ENCODE measurements around the gene ATG16L2. TPM values are rescaled to one million over a fixed set of nuclear protein-coding genes. Genes with fewer than 3 reads are reported as not detected.

The ATG16L2 gene
- total RNA-seq, 4 donors from 2014 or later = 50.2 to 206 (median 85.3) TPM

DNA sequence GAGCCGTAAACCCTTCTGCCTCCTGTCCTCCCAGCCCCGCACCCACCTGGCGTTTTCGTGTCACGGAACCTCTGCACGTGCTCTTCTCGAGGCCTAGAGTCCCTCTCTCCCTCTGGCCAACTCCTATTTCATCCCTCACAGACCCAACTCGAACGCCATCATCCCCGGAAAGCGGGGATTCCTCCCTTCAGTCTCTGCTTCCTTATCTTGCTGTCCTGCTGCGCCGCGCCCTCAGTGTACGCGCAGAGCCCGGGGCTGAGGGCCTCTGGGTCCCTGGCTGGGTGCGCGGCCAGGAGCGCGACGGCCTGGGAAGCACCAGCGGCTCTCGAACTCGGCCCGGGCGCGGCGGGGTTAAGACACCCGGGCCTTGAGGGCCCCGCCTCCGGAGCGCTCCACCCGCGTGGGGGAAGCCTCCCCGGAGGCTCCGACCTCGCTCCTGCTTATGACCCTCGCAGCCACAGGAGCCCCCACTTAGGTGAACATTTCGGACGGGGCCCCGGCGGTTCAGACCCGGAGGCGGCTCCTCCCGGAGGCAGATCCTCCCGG, 398 bp upstream of the ATG16L2 start:
- intact Hi-C loops (cut with DNase I; ENCODE audit: low total_unique reads) = no loop called here
- TF ChIP-seq POLR2AphosphoS5 (IDR thresholded peaks at IDR 0.05) = peak; percentile 25 to 70 (median 32)
- TF ChIP-seq, protein P1, sequence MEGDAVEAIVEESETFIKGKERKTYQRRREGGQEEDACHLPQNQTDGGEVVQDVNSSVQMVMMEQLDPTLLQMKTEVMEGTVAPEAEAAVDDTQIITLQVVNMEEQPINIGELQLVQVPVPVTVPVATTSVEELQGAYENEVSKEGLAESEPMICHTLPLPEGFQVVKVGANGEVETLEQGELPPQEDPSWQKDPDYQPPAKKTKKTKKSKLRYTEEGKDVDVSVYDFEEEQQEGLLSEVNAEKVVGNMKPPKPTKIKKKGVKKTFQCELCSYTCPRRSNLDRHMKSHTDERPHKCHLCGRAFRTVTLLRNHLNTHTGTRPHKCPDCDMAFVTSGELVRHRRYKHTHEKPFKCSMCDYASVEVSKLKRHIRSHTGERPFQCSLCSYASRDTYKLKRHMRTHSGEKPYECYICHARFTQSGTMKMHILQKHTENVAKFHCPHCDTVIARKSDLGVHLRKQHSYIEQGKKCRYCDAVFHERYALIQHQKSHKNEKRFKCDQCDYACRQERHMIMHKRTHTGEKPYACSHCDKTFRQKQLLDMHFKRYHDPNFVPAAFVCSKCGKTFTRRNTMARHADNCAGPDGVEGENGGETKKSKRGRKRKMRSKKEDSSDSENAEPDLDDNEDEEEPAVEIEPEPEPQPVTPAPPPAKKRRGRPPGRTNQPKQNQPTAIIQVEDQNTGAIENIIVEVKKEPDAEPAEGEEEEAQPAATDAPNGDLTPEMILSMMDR (IDR thresholded peaks at IDR 0.05) = no peak
- 1% methylated on average over 40 of the region's 47 CpGs; no CpG with 5 or more reads in 1 of the 2 donors for WGBS, 2 donors (ENCODE audit: low coverage in 1 of 2)
- peak overlapping the region; percentile 86 to 96 (median 94) for H3K27ac ChIP-seq
- DNase-seq = peak; percentile 87
- in situ Hi-C loops (cut with MboI; ENCODE audit: low pct_ligation_motif_present in 1 of 4, low pct_unique_long_range_greater_than_20kb in 1 of 4, low sequenced_read_pairs in 3 of 4) = no loop called here
- no peaks in the 10 kb centered on the region for H3K9me3 ChIP-seq
- no peaks in the 10 kb centered on the region for H3K36me3 ChIP-seq
- peak overlapping the region; percentile 59 to 84 (median 69) for H3K4me3 ChIP-seq
- no peaks in the 10 kb centered on the region for H3K27me3 ChIP-seq
- peaks cover 14 to 42% (median 31%) of the 10 kb centered on the region in 4 donors for H3K4me1 ChIP-seq

DNA sequence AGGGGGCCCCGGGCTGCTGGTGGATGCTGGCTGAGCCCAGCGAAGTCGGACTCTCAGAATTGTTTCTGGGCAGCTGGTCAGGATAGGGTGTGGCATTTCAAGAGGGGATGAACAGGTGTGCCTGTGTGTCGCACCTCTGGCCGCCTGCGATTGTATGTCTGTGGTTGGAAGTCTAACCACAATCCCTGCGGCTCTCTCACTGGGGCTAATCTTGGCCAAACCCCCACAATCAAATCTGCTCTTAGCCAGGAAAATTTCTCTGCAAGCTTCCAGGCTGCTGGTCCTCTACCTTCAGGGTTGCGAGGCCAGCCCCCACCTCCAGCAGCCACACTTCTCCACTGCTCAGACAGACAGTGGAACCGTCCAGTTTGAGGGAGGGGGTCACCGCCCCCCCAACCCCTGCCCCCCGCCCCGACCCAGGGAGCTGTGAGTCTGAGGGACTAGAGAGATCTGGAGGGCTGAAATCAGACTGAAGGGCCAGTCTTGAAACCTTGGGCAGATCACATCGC, 953 bp downstream of the ATG16L2 start:
- Histone ChIP-seq H3K9me3 (no peaks in the 10 kb centered on the region), H3K4me1 (peaks cover 14 to 42% (median 31%) of the 10 kb centered on the region in 4 donors), H3K27me3 (no peaks in the 10 kb centered on the region), H3K36me3 (no peaks in the 10 kb centered on the region), H3K27ac (peak overlapping the region; percentile 86 to 96 (median 94)), H3K4me3 (peak overlapping the region; percentile 59 to 84 (median 69))
- no peak for TF ChIP-seq EP300 (IDR thresholded peaks at IDR 0.05; ENCODE audit: low read depth)
- TF ChIP-seq, protein P1 (IDR thresholded peaks at IDR 0.05) = no peak
- intact Hi-C loops (cut with DNase I; ENCODE audit: low total_unique reads) (no loop called here), in situ Hi-C loops (cut with MboI; ENCODE audit: low pct_ligation_motif_present in 1 of 4, low pct_unique_long_range_greater_than_20kb in 1 of 4, low sequenced_read_pairs in 3 of 4) (no loop called here)
- WGBS, 2 donors (ENCODE audit: low coverage in 1 of 2) = 8% methylated on average over 12 of the region's 13 CpGs; no CpG with 5 or more reads in 1 of the 2 donors
- DNase-seq = peak; percentile 56

DNA sequence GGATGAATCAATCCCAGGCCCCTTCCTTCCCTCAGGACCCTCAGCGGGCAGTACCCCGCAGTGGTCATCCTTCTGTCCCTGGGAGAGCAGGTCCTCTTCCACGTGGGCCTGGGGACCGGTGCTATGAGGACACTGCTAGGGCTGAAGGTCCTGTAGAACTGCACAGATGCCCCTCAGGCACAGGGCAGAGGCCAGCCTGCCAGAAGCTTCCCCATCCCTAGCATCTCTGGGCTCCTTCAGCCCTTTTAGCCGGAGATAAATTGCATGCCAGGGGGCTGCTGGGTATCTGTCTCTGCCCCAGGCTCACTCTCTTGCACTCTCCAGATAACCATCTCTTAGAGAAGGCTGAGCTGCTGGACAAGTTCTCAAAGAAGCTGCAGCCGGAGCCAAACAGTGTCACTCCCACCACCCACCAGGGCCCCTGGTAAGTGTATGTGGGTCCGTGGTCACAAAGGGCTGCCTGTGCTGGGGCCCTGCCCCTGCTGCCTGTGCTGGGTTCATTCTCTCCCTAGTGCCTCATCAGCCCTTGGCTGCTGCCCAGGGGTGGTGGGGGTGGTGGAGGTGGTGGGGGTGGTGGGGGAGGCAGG, 2.3 kb downstream of the ATG16L2 start:
- intact Hi-C loops (cut with DNase I; ENCODE audit: low total_unique reads) = no loop called here
- H3K27me3 ChIP-seq = no peaks in the 10 kb centered on the region
- 81% methylated on average over 7 of the region's 7 CpGs; no CpG with 5 or more reads in 1 of the 2 donors for WGBS, 2 donors (ENCODE audit: low coverage in 1 of 2)
- H3K4me3 ChIP-seq = peak overlapping the region in 1 of 4 donors; percentile 3
- no peak for TF ChIP-seq EP300 (IDR thresholded peaks at IDR 0.05; ENCODE audit: low read depth)
- TF ChIP-seq, protein P1 (IDR thresholded peaks at IDR 0.05) = no peak
- no peak for TF ChIP-seq POLR2AphosphoS5 (IDR thresholded peaks at IDR 0.05)
- TF ChIP-seq POLR2A (IDR thresholded peaks at IDR 0.05) = no peak
- no peak for DNase-seq
- peak overlapping the region in 1 of 4 donors; percentile 93 for H3K27ac ChIP-seq
- H3K4me1 ChIP-seq = peaks cover 18 to 50% (median 35%) of the 10 kb centered on the region in 4 donors
- H3K9me3 ChIP-seq = no peaks in the 10 kb centered on the region
- no peaks in the 10 kb centered on the region for H3K36me3 ChIP-seq
- in situ Hi-C loops (cut with MboI; ENCODE audit: low pct_ligation_motif_present in 1 of 4, low pct_unique_long_range_greater_than_20kb in 1 of 4, low sequenced_read_pairs in 3 of 4) = no loop called here

DNA sequence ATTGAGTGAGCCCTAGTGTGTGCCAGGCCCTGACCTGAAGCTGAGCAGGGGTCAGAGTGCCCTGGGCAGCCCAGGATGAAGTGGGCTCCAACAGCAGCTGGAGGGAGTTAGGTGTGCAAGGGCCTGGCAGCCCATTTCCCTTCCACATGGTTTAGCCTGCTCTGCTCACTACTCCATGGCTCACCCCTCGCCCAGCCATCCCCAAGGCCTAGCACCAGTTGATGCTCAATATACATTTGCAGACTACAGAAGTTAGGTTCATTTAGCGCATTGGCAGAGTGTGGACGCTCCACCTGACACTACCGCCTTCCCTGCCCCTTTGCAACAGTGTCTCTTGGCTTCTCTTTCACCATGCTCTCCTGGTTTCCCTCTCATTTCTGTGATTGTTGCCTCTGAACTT, 3.8 kb downstream of the ATG16L2 start:
- Histone ChIP-seq H3K4me3 (no peak overlapping the region), H3K27me3 (no peaks in the 10 kb centered on the region), H3K9me3 (no peaks in the 10 kb centered on the region), H3K36me3 (no peaks in the 10 kb centered on the region), H3K4me1 (peaks cover 12 to 41% (median 34%) of the 10 kb centered on the region in 4 donors), H3K27ac (no peak overlapping the region)
- 97% methylated on average over 4 of the region's 4 CpGs; no CpG with 5 or more reads in 1 of the 2 donors for WGBS, 2 donors (ENCODE audit: low coverage in 1 of 2)
- intact Hi-C loops (cut with DNase I; ENCODE audit: low total_unique reads) (no loop called here), in situ Hi-C loops (cut with MboI; ENCODE audit: low pct_ligation_motif_present in 1 of 4, low pct_unique_long_range_greater_than_20kb in 1 of 4, low sequenced_read_pairs in 3 of 4) (no loop called here)
- TF ChIP-seq EP300 (IDR thresholded peaks at IDR 0.05; ENCODE audit: low read depth) = no peak
- TF ChIP-seq POLR2A (IDR thresholded peaks at IDR 0.05) = no peak
- TF ChIP-seq, protein P1 (IDR thresholded peaks at IDR 0.05) = no peak
- no peak for TF ChIP-seq POLR2AphosphoS5 (IDR thresholded peaks at IDR 0.05)
- no peak for DNase-seq
